Endothelial cell of umbilical vein (primary cell): ENCODE measurements around the gene SRGAP1. TPM values are rescaled to one million over a fixed set of nuclear protein-coding genes. Genes with fewer than 3 reads are reported as not detected.

Experiments used
- BruUV-seq: library from RNA; stranded (reverse); fragments of 400-500 nt; replicated peaks from 2 replicates; lab custom pipeline; 2021; lab: Mats Ljungman, UMichigan
- CTCF ChIA-PET: fragments of 300-600, 350-600 bp; sonication (Branson Sonifier 250); formaldehyde crosslinking; loops from one replicate; lab custom pipeline; 2021; ENCODE audit warnings: antibody characterized with exemption, inconsistent platforms; lab: Charles Lee
- POLR2A ChIA-PET: fragments of 300-600, 350-600 bp; sonication (Branson Sonifier 250); formaldehyde crosslinking; loops from one replicate; lab custom pipeline; 2021; ENCODE audit warnings: antibody characterized with exemption, inconsistent platforms; lab: Charles Lee
- DNase-seq: peaks from one replicate; pipeline ENCODE4 v3.0.0-alpha.2; 2011; ENCODE audit warnings: low read depth, low spot score
- FAIRE-seq: peaks from 2 replicates; lab custom pipeline; 2011; peaks lifted over from hg19 to GRCh38; lab: Jason Lieb, UNC
- H2AFZ ChIP-seq: 2 replicates; pipeline ENCODE4 v1.6.0; 2012; ENCODE audit warnings: low read depth, low read length, control low read depth, inconsistent platforms
- H3K27ac ChIP-seq: 2 replicates; pipeline ENCODE4 v1.5.1; 2011; ENCODE audit warnings: low read depth, mild to moderate bottlenecking, control low read depth, low read length, moderate library complexity; ENCODE audit not compliant: insufficient read depth
- H3K27me3 ChIP-seq, 2 experiments: 2 replicates each; pipeline versions ENCODE4 v1.6.0 to v1.6.1; 2011; ENCODE audit warnings: low read length in 2 of 2, mixed read lengths in 1 of 2; ENCODE audit not compliant: control insufficient read depth in 2 of 2, insufficient read depth in 2 of 2
- H3K36me3 ChIP-seq, 2 experiments: 2 replicates in 1 of 2; 3 replicates in 1 of 2; pipeline ENCODE4 v1.5.1; 2011; ENCODE audit warnings: low read length in 2 of 2, mild to moderate bottlenecking in 1 of 2, moderate library complexity in 1 of 2; ENCODE audit not compliant: control insufficient read depth in 2 of 2, insufficient read depth in 2 of 2; ENCODE audit errors: extremely low read depth in 1 of 2
- H3K4me1 ChIP-seq: 3 replicates; pipeline ENCODE4 v1.5.1; 2011; ENCODE audit warnings: mild to moderate bottlenecking, low read length; ENCODE audit not compliant: control insufficient read depth, insufficient read depth; ENCODE audit errors: extremely low read depth
- H3K4me2 ChIP-seq: 2 replicates; pipeline ENCODE4 v1.6.1; 2011; ENCODE audit warnings: low read length, control low read depth, mixed read lengths; ENCODE audit not compliant: insufficient read depth
- H3K4me3 ChIP-seq, 3 experiments: fragments of 200-600 bp in 1 of 3; sonication (generic), shearing (Covaris generic) in 1 of 3; replicated peaks in 1 of 3; 2 replicates each; pipeline ENCODE4 v1.5.1; 2011 to 2016; ENCODE audit warnings: control low read depth in 3 of 3, low read length in 3 of 3, mild to moderate bottlenecking in 2 of 3, inconsistent platforms in 1 of 3, low read depth in 1 of 3, moderate library complexity in 1 of 3; ENCODE audit not compliant: insufficient read depth in 1 of 3
- H3K79me2 ChIP-seq: 2 replicates; pipeline ENCODE4 v1.6.0; 2012; ENCODE audit warnings: low read length, inconsistent platforms; ENCODE audit not compliant: control insufficient read depth, insufficient read depth
- H3K9ac ChIP-seq: replicated peaks from 2 replicates; pipeline ENCODE3; 2011; ENCODE audit warnings: low read length, control low read depth; ENCODE audit not compliant: insufficient read depth; ENCODE audit errors: extremely low read depth
- H3K9me1 ChIP-seq: replicated peaks from 3 replicates; pipeline ENCODE4 v1.6.0; 2011; ENCODE audit warnings: mild to moderate bottlenecking, low read length; ENCODE audit not compliant: control insufficient read depth, insufficient read depth; ENCODE audit errors: extremely low read depth
- H3K9me3 ChIP-seq: replicated peaks from 2 replicates; pipeline ENCODE4 v1.5.1; 2012; ENCODE audit warnings: low read length, inconsistent platforms; ENCODE audit not compliant: control insufficient read depth, insufficient read depth
- H4K20me1 ChIP-seq: replicated peaks from 2 replicates; pipeline ENCODE3; 2011; ENCODE audit warnings: mild to moderate bottlenecking, low read length; ENCODE audit not compliant: control insufficient read depth, insufficient read depth; ENCODE audit errors: extremely low read depth
- EZH2 ChIP-seq: IDR thresholded peaks from 2 replicates; pipeline ENCODE4 v1.6.1; 2012; ENCODE audit warnings: borderline replicate concordance, low read depth, mild to moderate bottlenecking, moderate library complexity, low read length, inconsistent platforms; ENCODE audit not compliant: severe bottlenecking
- FOS ChIP-seq: IDR thresholded peaks from 2 replicates; pipeline ENCODE4 v1.6.1; 2011; ENCODE audit warnings: mild to moderate bottlenecking, low read length, moderate library complexity, borderline replicate concordance; ENCODE audit not compliant: insufficient read depth
- GATA2 ChIP-seq: IDR thresholded peaks from 2 replicates; pipeline ENCODE4 v1.7.0; 2011; ENCODE audit warnings: low read depth, mild to moderate bottlenecking, moderate library complexity, mixed read lengths, low read length; ENCODE audit not compliant: insufficient read length, insufficient read depth
- JUN ChIP-seq: IDR thresholded peaks from 2 replicates; pipeline ENCODE4 v1.6.1; 2011; ENCODE audit warnings: borderline replicate concordance, low read depth; ENCODE audit not compliant: insufficient read length, insufficient read depth
- MYC ChIP-seq: IDR thresholded peaks from one replicate; pipeline ENCODE4 v1.6.1; 2011; ENCODE audit warnings: mild to moderate bottlenecking, low read depth, low read length
- POLR2A ChIP-seq: IDR thresholded peaks from 2 replicates; pipeline ENCODE4 v1.6.1; 2012; ENCODE audit warnings: low read depth, mild to moderate bottlenecking, control low read depth, low read length
- POLR2AphosphoS5 ChIP-seq: IDR thresholded peaks from 2 replicates; pipeline ENCODE4 v1.6.1; 2012; ENCODE audit warnings: low read depth, mild to moderate bottlenecking, control low read depth, low read length, moderate library complexity; ENCODE audit not compliant: insufficient read depth
- dilution Hi-C: fragments of 300-500 bp; cut with MboI; formaldehyde crosslinking; loops from one replicate; pipeline ENCODE4 v1.15.0; 2019; ENCODE audit warnings: low sequenced_read_pairs; ENCODE audit not compliant: extremely low pct_ligation_motif_present
- intact Hi-C: fragments of 100-400 bp; cut with micrococcal nuclease; formaldehyde crosslinking; loops from one replicate; pipeline ENCODE4 v1.10.0; 2022
- polyA plus RNA-seq, 4 experiments: library from polyadenylated mRNA; depleted of rRNA in 3 of 4; stranded (reverse) in 3 of 4; unstranded in 1 of 4; fragments of >200 nt; gene quantifications; 2 replicates each; pipeline versions ENCODE4 v1.2.1 to v1.2.3, GENCODE V29; 2011 to 2012; ENCODE audit warnings: missing spikeins in 1 of 4
- total RNA-seq: library from RNA; stranded (reverse); gene quantifications from 2 replicates; pipeline ENCODE4 v1.2.3, GENCODE V29; 2021
- TF ChIP-seq, protein P1 (sequence below), 2 donors: IDR thresholded peaks; 1 replicate in 1 of 2; 2 replicates in 1 of 2; pipeline ENCODE4 v1.5.1; 2011; ENCODE audit warnings: low read length in 2 of 2, mild to moderate bottlenecking in 2 of 2, moderate library complexity in 2 of 2, control low read depth in 1 of 2, inconsistent platforms in 1 of 2, low read depth in 1 of 2; ENCODE audit not compliant: insufficient read depth in 1 of 2; ENCODE audit errors: extremely low read depth in 1 of 2
- TF ChIP-seq, protein P2 (sequence below): IDR thresholded peaks from 2 replicates; pipeline ENCODE4 v1.6.1; 2011; ENCODE audit not compliant: insufficient read depth, insufficient read length

The SRGAP1 gene
- total and polyA plus RNA-seq, 2 donors (not counting 3 experiments of a cell fraction or from before 2014, with no cell fraction given): 4.9 to 16.3 TPM

DNA sequence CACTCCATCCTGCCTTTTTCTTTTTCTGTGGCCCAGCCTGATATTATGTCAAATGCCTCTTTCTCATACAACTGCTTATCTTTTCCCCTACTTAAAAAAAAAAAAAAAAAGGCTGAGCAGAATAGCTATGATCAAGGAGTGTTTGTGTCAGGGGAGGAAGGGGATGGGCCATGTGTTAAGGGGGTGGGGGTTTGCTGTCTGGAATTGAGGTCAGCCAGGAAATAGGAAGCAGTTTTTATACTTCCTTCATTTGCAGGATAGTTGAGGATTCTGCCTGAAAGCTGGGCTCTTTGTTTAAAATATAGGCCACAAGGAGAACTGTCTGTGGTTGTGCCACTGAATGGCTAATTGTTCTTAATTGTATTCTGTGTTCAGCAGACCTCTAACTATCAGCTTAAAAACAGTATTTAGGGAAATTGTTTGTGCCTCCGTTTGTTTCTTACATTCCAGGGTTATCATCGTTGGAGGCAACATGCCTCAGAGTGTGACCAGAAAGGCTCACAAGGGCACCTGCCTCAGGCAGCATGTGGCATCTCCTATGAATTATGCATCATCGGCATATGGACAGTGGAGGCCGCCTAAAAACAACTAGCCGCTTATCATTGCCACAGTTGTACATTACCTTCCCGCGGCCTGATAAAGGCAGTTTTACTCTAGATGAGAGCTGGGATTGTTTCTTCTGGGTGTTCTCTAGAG lies 96.0 kb downstream of the SRGAP1 start:
- Histone ChIP-seq H2AFZ (peak overlapping the region; percentile 27), H3K4me2 (peak overlapping the region; percentile 17), H3K4me3 (no peak overlapping the region), H3K9ac (no peak overlapping the region), H3K9me1 (peaks cover 2% of the 10 kb centered on the region), H3K9me3 (no peaks in the 10 kb centered on the region), H4K20me1 (no peaks in the 10 kb centered on the region), H3K79me2 (no peaks in the 10 kb centered on the region), H3K27ac (peak overlapping the region; percentile 13), H3K36me3 (no peaks in the 10 kb centered on the region), H3K4me1 (peaks cover 18% of the 10 kb centered on the region), H3K27me3 (no peaks in the 10 kb centered on the region)
- dilution Hi-C loops: no loop called here
- FAIRE-seq (peak; percentile 85), DNase-seq (peak; percentile 76)
- TSS peak; percentile 78 for BruUV-seq
- intact Hi-C loops: loop anchor here (1.0 kb wide), 1 partner anchor 22 kb away; no protein-coding TSS in a partner anchor
- ChIA-PET CTCF (interaction anchor here (0.9 to 1.4 kb wide), 5 partner anchors 30 to 241 kb away, joined by 4 to 5 read pairs (median 4); partner anchors contain the start of gene SRGAP1), POLR2A (interaction anchor here (0.6 kb wide), 1 partner anchor 1188 kb away, joined by 3 read pairs; no protein-coding TSS in a partner anchor)
- no peak for TF ChIP-seq JUN
- no peak for TF ChIP-seq POLR2A
- TF ChIP-seq MYC: no peak
- TF ChIP-seq POLR2AphosphoS5: no peak
- TF ChIP-seq, protein P1, sequence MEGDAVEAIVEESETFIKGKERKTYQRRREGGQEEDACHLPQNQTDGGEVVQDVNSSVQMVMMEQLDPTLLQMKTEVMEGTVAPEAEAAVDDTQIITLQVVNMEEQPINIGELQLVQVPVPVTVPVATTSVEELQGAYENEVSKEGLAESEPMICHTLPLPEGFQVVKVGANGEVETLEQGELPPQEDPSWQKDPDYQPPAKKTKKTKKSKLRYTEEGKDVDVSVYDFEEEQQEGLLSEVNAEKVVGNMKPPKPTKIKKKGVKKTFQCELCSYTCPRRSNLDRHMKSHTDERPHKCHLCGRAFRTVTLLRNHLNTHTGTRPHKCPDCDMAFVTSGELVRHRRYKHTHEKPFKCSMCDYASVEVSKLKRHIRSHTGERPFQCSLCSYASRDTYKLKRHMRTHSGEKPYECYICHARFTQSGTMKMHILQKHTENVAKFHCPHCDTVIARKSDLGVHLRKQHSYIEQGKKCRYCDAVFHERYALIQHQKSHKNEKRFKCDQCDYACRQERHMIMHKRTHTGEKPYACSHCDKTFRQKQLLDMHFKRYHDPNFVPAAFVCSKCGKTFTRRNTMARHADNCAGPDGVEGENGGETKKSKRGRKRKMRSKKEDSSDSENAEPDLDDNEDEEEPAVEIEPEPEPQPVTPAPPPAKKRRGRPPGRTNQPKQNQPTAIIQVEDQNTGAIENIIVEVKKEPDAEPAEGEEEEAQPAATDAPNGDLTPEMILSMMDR (IDR thresholded peaks at IDR 0.05; ENCODE audit: extremely low read depth in 1 of 2, insufficient read depth in 1 of 2, low read depth in 1 of 2, low read length in 2 of 2): no peak
- TF ChIP-seq EZH2: no peak
- TF ChIP-seq, protein P2, sequence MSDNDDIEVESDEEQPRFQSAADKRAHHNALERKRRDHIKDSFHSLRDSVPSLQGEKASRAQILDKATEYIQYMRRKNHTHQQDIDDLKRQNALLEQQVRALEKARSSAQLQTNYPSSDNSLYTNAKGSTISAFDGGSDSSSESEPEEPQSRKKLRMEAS: no peak
- TF ChIP-seq GATA2: no peak
- TF ChIP-seq FOS: no peak
